GM06990 (cell line): ENCODE data around the gene CCDC9B.

Experiments used
- DNase-seq: peaks from one replicate; pipeline ENCODE4 v3.0.0-alpha.2; 2011; ENCODE audit not compliant: insufficient read length; ENCODE audit errors: extremely low read depth
- H3K27me3 ChIP-seq: replicated peaks from 2 replicates; pipeline ENCODE4 v1.6.0; 2011; ENCODE audit warnings: low read length; ENCODE audit not compliant: control insufficient read depth, insufficient read depth
- H3K36me3 ChIP-seq: 2 replicates; pipeline ENCODE4 v1.5.1; 2011; ENCODE audit warnings: low read length; ENCODE audit not compliant: control insufficient read depth, insufficient read depth
- H3K4me3 ChIP-seq: replicated peaks from 2 replicates; pipeline ENCODE4 v1.5.1; 2011; ENCODE audit warnings: low read depth, mild to moderate bottlenecking, control low read depth, low read length
- TF ChIP-seq, protein P1 (sequence below): IDR thresholded peaks from 2 replicates; pipeline ENCODE4 v1.5.1; 2011; ENCODE audit warnings: low read length, control low read depth, mild to moderate bottlenecking, inconsistent platforms; ENCODE audit not compliant: insufficient read depth, poor library complexity, severe bottlenecking

Gene CCDC9B

GRCh38 chr15:40369971-40370370 is 29.2 kb upstream of the CCDC9B start:
- H3K27me3 ChIP-seq, result no peaks in the 10 kb centered on the region; the same call in 1 of the 2 replicates
- no peak overlapping the region for H3K4me3 ChIP-seq
- no peak for DNase-seq
- TF ChIP-seq, protein P1, sequence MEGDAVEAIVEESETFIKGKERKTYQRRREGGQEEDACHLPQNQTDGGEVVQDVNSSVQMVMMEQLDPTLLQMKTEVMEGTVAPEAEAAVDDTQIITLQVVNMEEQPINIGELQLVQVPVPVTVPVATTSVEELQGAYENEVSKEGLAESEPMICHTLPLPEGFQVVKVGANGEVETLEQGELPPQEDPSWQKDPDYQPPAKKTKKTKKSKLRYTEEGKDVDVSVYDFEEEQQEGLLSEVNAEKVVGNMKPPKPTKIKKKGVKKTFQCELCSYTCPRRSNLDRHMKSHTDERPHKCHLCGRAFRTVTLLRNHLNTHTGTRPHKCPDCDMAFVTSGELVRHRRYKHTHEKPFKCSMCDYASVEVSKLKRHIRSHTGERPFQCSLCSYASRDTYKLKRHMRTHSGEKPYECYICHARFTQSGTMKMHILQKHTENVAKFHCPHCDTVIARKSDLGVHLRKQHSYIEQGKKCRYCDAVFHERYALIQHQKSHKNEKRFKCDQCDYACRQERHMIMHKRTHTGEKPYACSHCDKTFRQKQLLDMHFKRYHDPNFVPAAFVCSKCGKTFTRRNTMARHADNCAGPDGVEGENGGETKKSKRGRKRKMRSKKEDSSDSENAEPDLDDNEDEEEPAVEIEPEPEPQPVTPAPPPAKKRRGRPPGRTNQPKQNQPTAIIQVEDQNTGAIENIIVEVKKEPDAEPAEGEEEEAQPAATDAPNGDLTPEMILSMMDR, result no peak
- H3K36me3 ChIP-seq, result no peaks in the 10 kb centered on the region

DNA sequence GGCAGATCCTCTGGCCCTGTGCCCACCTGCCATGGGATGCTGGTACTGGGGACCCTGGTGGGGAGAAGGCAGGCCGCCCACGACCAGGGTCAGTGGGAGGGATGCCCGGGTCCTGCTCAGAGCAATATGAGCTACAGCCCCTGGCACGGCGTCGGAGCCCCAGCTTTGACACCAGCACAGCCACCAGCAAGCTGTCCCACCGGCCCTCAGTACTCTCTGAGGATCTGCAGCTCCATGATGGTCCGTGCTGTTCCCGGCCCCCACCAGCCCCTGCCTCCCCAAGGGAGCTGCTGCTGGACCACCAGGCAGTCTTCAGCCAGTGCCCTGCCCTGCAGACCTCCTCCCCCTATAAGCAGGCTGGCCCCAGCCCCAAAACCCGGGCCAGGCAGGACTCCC is 28.7 kb upstream of the CCDC9B start:
- no peak for DNase-seq
- TF ChIP-seq, protein P1, result no peak
- no peaks in the 10 kb centered on the region for H3K36me3 ChIP-seq
- H3K4me3 ChIP-seq, result no peak overlapping the region
- no peaks in the 10 kb centered on the region; the same call in 1 of the 2 replicates for H3K27me3 ChIP-seq

DNA sequence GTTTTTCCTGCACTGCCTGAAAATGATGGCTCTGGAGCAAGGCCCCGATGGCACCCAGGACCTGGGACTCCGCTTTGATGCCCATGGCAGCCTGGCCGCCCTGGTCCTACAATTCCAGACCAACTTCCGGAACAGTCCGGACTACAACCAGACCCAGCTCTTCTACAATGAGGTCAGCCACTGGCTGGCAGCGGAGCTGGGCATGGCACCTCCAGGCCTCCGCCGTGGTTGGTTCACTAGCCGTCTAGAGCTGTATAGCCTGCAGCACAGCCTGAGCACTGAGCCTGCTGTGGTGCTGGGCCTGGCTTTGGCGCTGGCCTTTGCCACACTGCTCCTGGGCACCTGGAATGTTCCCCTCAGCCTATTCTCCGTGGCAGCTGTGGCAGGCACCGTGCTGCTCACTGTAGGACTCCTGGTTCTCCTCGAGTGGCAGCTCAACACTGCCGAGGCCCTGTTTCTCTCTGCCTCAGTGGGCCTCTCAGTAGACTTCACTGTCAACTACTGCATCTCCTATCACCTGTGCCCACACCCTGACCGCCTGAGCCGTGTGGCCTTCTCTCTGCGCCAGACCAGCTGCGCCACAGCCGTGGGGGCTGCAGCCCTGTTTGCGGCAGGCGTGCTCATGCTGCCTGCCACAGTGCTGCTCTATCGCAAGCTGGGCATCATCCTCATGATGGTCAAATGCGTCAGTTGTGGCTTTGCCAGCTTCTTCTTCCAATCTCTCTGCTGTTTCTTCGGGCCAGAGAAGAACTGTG is 28.2 kb upstream of the CCDC9B start:
- TF ChIP-seq, protein P1, result no peak
- DNase-seq, result no peak
- Histone ChIP-seq H3K27me3 (no peaks in the 10 kb centered on the region; the same call in 1 of the 2 replicates), H3K4me3 (no peak overlapping the region), H3K36me3 (no peaks in the 10 kb centered on the region)

- H3K4me3 ChIP-seq, result peak overlapping the region; percentile 38
- DNase-seq, result peak; percentile 86
- H3K36me3 ChIP-seq, result no peaks in the 10 kb centered on the region
- no peaks in the 10 kb centered on the region; the same call in 1 of the 2 replicates for H3K27me3 ChIP-seq
- TF ChIP-seq, protein P1, result peak; percentile 73
These were observed 27.2 kb upstream of the CCDC9B start for GRCh38 chr15:40367686-40368611.

DNA sequence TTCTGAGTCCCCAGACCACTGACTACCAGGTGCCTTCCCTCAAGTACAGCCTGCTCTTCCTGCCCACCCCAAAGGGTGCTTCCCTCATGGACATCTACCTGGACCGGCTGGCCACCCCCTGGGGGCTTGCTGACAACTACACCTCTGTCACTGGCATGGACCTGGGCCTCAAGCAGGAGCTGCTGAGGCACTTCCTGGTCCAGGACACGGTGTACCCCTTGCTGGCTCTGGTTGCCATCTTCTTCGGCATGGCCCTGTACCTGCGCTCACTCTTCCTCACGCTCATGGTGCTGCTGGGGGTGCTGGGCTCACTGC is 26.6 kb upstream of the CCDC9B start:
- Histone ChIP-seq H3K27me3 (no peaks in the 10 kb centered on the region; the same call in 1 of the 2 replicates), H3K4me3 (no peak overlapping the region), H3K36me3 (no peaks in the 10 kb centered on the region)
- TF ChIP-seq, protein P1, result no peak
- DNase-seq, result no peak
